Muscle of back (tissue), 11 donors: Measurements from ENCODE around the gene GRK1. TPM values are rescaled to one million over a fixed set of nuclear protein-coding genes. Genes with fewer than 3 reads are reported as not detected.
A peak's percentile ranks its signal among the peaks of the same experiment; 100 is the strongest.

Experiments
- DNase-seq, 3 donors: peaks; one replicate each; pipeline versions ENCODE4 v3.0.0 to v3.0.0-alpha.2; 2013
- polyA plus RNA-seq, 10 donors: library from polyadenylated mRNA; unstranded; fragments of 120-200 nt; gene quantifications; one replicate each; pipeline ENCODE4 v1.2.1, GENCODE V29; 2013; ENCODE audit not compliant: insufficient read length in 10 of 10

The GRK1 gene
- polyA plus RNA-seq, 10 donors: 0.08 to 0.46 (median 0.25) TPM; not detected in 1

GRCh38 chr13:113774177-113775107 lies 107.4 kb downstream of the GRK1 start:
- no peak for DNase-seq

- no peak for DNase-seq
Observed at GRCh38 chr13:113775451-113776145, 108.6 kb downstream of the GRK1 start.

- no peak for DNase-seq
Observed at GRCh38 chr13:113776231-113777125, 109.5 kb downstream of the GRK1 start.

- DNase-seq: peak in 2 of 3 donors; percentile 17 to 54
Observed at GRCh38 chr13:113777311-113778260, 110.6 kb downstream of the GRK1 start.

- no peak for DNase-seq
Observed at GRCh38 chr13:113781571-113781970, 114.6 kb downstream of the GRK1 start.

- no peak for DNase-seq
Observed at GRCh38 chr13:113782472-113782871, 115.5 kb downstream of the GRK1 start.

- no peak for DNase-seq
Observed at GRCh38 chr13:113783200-113783881, 116.3 kb downstream of the GRK1 start.

GRCh38 chr13:113783966-113784644 lies 117.1 kb downstream of the GRK1 start:
- no peak for DNase-seq

- no peak for DNase-seq
Observed at GRCh38 chr13:113784645-113785024, 117.6 kb downstream of the GRK1 start.

- no peak for DNase-seq
Observed at GRCh38 chr13:113785051-113786010, 118.3 kb downstream of the GRK1 start.

- DNase-seq: no peak
Observed at GRCh38 chr13:113786262-113786841, 119.3 kb downstream of the GRK1 start.

Other genes with a start within 250 kb of the GRK1 start
- 100 to 1,000 TPM; 124 to 270 (median 245) TPM for gene ADPRHL1, start 213.7 kb upstream of the GRK1 start, polyA plus RNA-seq
- 10 to 100 TPM; 11.4 to 20.5 (median 15.5) TPM for gene DCUN1D2, start 176.5 kb upstream of the GRK1 start, polyA plus RNA-seq
- 10 to 100 TPM; 48.5 to 79.1 (median 57.8) TPM for gene TFDP1, start 82.5 kb upstream of the GRK1 start, polyA plus RNA-seq
- gene ATP4B, start 9.0 kb upstream of the GRK1 start, polyA plus RNA-seq: under 1 TPM in 2 of 10 donors, not detected in 8; 0.08 to 0.14 TPM
- gene TMEM255B, start 92.0 kb downstream of the GRK1 start, polyA plus RNA-seq: 10 to 100 TPM in 1 of 10 donors, 1 to 10 TPM in 9; 4.4 to 10.1 (median 6.1) TPM
- 10 to 100 TPM; 25.0 to 73.1 (median 40.0) TPM for gene GAS6, start 196.9 kb downstream of the GRK1 start, polyA plus RNA-seq